ENCODE results near the gene MYBPH.
A peak's percentile ranks its signal among the peaks of the same experiment; 100 is the strongest.

MYBPH gene

DNA sequence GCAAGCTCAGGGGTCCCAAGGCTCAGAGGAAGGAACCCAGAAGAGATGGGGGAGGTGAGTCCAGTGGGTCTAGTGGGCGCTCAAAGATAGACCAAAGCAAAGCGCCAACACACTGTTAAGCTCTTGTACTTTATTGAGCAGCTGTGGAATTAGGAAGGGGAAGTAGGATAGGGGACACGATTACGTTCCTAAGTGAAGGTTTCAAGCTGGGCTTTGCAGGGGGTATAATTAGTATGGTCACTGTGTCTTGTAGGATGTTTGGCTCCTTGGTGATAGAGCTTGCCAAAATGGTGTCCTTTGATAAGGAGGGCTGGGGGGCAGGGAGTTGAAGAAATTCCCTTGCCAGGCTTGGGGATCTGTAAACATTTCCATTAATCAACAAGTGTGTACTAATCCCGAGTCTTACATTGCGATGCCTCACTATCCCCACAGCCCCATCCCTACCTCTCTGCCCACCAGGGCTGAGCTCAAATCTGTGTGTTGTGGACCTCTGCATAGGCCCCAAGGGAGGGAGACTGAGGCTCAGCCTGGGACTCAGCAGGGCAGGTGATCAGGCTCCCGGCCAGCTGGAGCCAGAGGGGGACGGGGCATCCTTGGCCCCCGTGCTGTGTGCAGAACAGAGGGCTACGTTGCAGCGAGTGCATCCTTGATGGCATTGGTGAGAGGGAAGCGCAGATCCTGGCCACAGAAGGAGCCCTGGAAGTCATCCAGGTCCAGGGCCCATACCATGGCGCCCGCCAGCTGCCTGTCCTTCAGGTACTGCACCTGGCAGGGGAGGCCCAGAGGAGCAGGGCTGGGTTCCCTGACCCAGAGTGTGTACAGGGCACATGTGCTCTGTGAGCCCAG lies 3.4 kb upstream of the MYBPH start:
- no peak for DNase-seq (ENCODE audit: low read depth)

DNA sequence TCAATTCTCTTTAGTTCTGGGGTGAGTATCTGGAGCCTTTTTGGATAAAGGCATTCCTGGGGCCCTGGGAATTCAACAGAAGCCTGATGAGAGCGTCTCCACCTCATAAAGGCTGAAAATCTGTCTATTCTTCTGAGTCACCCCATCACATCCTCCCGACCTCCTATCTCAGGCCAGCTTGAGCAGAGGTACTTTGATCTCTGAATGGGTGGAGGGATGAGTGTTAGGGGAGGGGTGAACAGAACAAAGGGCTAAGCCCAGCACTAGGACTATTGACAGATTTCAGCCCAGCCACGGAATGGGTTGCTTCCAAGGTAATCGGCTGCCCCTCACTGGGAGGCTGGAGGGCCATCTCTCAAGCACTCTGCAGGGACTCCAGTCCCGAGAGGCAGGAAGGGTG lies 2.5 kb upstream of the MYBPH start:
- no peak for DNase-seq (ENCODE audit: low read depth)

DNA sequence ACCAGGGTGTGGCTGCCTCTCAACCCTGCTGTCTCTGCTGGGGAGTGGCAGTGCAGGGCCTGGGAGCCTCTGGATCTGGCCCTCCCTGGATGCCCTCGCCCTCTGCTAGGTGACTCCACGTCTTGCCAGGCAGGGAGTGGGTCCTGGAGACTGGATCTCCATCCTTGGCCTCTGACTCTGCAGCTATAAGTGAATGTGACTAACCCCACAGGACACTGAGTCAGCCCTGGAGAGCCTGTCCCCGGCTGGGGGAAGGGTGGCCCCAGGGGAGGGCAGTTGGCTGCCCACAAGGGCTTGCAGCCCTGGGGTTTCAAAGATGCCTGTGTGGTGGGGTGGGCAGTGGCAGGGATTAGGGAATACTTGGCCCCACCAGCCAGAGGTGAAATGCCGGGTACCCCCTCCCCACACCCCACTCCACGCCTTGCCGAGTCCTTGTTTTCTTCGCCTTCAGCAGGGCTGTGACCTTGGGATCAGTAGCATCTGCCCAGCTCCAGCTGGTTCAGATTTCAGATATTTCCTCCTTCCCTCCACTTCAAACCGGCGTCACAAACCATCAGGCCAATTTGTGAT lies 1.9 kb upstream of the MYBPH start:
- DNase-seq (ENCODE audit: low read depth), result no peak

DNA sequence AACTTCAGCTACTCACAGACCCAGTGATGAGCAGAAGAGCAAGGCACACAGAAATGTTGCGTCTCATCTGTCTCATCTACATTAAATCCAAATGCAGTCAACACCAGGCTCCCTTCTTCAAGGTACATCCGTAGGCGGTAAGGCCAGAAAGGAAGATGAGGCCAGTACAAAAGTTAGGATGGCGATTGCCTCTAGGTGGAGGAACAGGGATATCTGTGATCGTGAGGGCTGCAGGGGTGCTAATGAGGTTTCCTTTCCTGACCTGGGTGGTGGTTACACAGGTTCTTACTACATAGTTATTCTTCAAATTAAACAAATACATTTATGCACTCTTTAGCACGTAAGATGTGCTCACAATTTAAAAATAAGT lies 1.4 kb upstream of the MYBPH start:
- DNase-seq (ENCODE audit: low read depth), result no peak

DNA sequence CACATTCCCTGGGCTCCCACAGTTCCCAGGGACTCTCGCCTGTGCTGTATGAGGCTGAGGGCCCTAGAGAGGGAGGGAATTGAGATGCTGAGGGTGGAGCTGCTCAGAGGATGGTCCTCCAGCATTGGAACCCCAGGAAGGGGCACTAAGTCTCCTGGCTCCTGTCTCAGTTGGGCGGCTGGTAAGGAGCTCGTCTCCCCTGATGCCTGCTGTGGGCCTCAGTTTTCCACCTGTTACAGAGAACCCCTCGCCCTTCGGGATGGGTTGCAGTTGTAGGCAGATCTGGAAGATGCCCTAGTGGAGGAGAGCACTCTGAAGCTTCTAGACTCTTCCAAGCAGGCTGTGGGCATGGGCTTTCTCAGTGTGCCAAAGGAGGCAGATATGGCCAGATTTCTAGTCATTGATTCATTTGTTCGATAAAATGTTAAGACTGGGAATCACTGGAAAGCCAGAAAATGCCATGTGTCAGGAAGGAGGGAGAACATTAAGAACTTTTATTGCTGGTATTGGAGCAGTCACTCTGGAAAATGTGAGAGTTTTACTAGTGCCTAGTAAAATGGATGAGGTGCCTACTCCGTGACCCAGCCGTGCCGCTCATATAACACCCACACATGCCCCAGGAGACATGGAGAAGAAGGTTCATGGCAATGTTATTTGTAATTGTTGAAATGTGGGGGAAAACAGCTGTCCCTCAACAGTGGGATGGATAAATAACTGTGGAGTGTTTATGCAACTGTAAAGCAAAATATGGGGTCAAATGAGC lies 828 bp upstream of the MYBPH start:
- DNase-seq (ENCODE audit: low read depth), result no peak

DNA sequence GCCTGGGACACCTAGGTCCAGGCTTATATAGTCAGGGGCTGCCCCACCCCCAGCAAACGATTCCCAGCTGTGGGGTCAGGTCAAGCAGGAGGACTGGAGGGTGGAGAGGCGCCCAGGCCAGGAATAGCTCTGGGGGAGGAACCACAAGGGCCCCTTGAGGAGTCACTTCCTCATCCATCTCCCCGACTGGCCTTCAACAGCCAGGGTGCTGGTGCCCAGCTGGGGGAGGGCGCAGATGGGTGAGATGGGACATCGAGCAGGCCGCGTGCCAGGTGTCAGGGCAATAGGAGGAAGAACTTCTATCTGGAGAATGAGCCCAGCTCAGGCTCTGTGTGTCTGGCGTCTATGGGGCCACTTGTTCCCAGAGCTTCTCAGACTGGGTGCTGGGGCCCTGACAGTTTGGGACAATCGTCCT lies 208 bp upstream of the MYBPH start:
- DNase-seq (ENCODE audit: low read depth), result no peak

DNA sequence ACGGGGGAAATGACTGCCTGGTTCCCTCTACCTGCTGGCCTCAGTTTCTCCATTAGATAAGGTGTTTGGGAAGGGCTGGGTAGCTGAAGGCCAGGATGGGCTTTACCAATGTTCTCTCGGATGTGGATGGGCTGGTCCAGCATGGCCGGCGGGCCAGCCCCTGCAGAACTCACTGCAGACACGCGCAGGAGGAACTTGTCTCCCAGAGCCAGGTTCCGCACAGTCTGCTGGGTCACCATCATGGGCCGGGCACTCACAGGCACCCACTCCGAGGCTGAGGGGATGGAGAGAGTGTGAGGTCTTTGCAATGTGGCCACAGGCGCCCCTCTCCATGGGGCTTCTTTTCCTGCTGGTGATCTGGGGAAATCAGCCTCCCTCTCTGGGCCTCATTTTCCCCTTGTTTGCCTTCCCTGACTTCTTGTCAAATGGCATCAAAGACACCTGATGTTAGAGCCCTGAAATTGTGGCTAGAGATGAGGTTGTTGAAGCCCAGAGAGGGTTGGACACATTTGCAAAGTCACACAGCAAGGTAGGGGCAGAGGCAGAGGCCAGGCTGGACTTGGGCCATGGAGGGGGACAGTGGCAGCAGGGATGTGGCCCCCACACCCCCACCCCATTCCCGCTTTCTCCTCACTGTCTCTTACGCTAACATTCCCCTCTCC lies 1.2 kb downstream of the MYBPH start:
- no peak for DNase-seq (ENCODE audit: low read depth)

DNA sequence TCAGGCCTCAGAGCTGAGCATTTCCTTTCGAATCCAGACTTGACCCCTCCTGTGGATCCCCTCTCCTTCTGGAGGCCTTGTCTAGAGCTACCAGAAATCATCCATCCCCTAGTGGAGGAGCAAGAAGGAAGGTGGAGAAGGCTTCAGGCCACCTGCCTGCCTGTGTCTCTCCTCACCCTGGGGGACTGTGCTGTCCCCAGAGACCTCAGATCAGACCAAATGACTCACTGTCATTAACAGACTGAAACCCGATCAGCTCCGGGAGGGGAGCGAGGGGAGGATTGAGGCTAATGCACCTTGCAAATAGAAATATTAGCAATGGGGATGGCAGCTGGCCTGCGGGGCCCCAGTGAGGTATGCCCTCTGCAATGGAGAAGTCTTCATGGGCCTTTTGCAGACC lies 2.1 kb downstream of the MYBPH start:
- no peak for DNase-seq (ENCODE audit: low read depth)

DNA sequence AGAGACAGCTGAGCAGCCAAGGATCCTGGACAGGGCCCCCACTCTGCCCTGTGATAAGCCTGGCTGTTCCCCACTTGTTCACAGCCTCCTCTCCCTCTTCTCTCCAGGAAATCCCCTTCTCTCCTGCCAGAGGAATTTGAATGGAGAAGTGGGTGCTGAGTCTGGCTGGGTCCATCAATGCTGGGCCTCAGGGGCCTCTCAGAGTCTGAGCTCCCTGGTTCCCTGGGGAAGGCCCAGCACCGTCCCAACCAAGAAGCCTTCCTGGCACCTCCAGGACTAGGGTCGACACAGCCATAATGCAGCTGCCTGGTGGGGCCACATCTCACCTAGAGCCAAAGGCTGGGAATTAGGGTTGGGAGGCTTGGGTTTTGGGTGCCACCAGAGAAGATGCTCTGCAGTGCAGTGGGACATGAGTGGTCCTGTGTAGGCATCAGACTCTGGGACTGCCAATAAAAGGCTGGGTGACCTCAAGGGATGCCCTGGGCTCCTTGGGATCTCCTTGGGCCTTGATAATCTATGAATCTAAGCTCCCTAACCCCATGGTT lies 2.5 kb downstream of the MYBPH start:
- no peak for DNase-seq (ENCODE audit: low read depth)

DNA sequence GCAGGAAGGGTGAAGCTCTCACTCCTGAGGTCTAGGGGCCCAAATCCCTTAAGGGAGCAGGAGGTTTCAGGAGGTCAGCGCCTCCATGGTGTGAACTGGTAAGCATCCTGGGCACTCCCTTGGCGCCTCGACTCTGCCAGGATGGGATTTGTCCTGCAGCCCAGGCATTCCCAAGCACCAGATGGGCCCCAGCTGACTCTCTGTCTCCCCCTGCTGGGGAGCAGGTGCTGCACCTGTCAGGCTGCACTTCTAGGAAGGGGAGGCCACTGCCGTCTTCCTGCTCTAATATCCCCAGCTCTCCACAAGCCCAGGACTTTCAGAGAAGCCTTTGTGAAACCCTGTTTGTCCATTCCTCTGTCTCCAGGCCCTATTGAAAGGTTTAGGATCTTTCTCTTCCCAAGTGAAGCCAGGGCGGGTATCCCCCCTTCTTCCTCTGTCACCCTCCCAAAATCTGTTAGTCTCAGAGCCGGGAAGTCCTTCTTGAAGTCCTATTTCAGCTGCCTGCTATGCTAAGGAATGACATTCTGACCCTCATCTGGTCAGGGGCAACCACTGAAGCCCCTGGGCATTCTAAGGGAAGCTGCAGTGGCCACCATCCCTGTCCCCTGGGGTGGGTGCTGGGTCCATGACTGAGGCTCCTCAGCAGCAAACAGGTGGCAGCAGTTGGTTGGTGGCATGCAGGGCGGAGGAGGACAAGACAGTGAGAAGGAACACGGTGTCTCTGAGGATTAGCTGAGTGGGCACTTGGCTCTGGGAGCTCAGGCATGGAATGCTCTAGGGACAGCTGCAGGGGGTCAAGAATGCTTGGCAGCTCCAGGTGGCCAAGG lies 3.2 kb downstream of the MYBPH start:
- DNase-seq (ENCODE audit: low read depth), result peak; percentile 37

DNA sequence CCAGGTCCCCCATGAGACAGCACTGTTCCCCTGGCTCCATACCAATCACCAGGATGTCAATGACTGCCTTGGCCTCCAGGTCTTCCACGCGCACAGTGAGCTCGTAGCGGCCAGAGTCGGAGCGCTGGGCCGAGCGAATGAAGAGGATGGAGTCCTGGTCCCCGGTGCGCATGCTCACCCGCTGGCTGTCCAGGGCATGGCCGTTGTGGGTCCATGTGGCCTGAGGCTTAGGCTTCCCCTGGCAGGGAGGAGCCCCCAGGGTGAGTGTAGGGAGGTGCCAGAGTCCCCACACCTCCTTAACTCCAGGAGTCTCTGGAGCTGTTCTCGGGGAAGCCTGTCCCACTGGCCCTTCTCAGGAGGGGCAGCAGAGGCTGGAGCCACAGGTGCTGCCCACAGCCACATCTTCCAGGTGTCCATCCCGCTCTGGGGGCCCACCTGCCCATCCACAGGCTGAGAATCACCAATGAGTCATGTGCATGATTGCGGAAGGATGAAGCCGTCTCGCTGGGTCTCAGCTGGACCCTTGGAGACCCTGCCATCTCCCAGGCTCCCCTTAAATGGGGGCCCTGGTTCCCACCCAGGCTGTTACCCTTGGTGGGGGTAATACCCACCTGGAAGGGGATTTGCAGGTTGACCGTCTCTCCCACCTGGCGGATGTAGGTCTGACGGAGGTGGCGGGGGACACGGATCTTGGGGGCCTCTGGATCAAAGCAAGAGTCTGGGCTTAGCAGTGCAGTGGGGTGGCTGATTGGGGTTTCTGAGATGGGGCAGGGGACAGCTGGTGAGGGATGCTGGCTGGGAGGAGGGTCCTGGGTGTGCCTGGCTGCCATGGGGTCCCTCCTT lies 4.1 kb downstream of the MYBPH start:
- DNase-seq (ENCODE audit: low read depth), result no peak

DNA sequence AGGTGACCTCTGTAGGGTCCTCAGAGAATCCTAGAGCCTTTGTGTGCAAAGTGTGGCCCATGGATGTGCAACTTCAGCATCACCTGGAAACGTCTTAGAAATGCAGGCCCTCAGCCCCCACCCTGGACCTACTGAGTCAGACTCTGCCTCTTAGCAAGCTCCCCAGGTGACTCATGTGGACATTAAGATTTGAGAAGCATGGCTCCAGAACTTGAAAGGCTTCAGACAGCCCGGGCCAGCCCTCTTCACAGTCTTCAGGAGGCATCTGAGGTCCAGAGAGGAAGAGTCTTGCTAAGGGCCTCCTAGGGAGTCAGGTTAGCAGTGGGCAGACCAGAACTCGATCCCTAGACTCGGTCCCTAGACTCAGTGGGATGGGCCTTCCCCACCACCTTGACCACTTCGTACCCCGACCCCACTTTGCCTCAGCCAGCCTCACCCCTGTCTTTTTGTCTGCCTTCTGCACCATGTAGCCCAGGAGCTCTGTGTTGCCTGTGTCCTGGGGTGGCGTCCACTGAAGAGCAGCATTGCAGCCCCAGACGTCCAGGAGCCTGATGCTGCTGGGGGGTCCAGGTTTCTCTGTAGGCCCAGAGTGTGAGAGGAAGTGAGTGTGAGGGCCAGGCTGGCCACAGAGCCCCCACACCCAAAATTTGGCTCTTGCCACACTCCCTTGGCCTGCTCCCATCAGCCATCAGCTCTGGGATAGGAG lies 4.8 kb downstream of the MYBPH start:
- DNase-seq (ENCODE audit: low read depth), result no peak

DNA sequence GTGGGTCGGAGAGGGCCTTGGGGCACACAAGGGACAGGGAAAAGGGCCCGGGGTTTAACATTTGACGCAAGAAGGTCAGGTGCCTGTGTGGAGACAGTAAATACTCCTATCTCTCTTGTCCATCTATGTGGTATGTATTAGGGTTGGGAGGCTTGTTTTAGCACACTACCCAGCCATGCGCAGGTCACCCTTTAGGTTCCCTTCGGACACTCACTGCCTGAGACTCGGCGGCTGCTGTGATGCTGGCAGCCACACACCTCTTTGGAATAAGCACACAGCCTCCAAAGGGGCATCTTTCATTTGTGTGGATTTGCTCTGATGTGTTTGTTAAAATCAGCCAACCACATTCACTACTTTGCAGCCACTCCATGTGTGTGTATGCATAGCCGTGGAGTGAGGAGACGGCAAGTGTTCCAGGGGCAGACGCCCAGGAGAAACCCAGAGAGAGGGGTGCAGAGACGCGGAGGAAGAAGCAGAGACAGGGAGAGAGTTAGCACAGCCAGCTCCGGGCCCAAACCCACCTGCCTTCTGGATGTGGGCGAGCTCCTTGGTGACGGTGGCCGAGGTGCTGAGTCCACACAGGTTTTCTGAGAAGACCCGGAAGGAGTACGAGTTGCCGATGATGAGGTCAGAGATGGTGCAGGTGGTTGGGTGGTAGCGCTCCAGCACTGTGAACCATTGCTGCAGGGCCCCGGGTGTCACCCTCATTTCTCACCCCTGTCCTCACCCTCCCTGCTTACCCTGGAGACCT lies 5.7 kb downstream of the MYBPH start:
- DNase-seq (ENCODE audit: low read depth), result no peak

DNA sequence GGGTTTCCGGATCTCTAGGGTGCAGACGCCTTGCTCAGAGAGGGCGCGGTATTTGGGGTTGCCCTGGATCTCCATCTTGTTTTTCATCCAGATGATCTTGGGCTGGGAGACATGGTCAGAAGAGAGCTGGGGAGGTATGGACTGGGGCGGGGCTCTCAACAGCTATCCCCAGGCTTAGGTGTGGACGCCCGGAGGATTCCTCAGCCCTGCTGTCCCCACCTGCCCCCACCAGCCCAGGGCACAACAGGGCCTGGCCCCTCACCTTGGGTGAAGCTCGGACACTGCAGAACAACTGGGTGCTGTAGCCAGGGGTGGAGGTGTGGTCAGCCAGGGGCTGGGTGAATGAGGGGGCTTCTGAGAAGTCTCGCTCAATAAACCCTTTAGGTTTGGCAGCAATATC lies 6.6 kb downstream of the MYBPH start:
- no peak for DNase-seq (ENCODE audit: low read depth)

DNA sequence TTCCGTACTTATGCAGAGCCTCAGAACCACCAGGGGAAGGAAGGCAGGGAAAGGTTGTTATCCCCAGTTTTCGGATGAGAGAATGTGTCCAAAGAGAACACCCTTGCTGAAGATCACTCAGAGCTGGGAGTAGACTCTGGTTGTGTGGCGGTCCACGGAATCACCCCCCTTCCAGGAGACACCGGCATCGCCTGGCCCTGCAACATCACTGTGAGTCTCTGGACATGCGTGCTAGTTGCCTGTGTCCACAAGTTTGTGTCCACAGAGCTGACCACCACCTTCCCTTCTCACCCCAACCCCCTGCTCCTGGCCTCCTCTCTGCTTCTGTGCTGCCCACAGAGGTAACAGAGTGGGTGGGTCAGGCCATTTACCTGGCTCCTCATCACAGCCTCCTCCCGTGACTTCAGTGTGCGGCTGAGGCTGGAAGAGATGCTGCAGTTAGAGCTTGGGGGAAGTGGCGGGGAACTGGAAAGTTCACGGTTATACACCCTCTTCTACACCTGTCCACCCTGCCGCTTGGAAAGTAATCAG lies 7.3 kb downstream of the MYBPH start:
- DNase-seq (ENCODE audit: low read depth), result no peak

DNA sequence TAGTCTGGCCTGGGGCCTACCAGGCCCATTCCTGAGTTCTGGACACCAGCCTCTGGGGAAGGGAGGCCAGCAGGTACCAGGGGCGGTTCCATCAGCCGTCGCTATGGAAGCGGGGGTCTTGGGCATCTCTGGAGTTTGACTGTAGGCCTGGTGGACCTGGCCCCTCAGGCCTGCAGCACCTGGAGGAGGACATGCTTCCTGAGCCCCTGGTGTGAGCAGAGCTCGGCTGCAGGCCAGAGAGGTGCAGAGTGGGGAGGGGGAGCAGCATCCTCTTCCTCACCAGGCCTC lies 7.8 kb downstream of the MYBPH start:
- DNase-seq (ENCODE audit: low read depth), result no peak

DNA sequence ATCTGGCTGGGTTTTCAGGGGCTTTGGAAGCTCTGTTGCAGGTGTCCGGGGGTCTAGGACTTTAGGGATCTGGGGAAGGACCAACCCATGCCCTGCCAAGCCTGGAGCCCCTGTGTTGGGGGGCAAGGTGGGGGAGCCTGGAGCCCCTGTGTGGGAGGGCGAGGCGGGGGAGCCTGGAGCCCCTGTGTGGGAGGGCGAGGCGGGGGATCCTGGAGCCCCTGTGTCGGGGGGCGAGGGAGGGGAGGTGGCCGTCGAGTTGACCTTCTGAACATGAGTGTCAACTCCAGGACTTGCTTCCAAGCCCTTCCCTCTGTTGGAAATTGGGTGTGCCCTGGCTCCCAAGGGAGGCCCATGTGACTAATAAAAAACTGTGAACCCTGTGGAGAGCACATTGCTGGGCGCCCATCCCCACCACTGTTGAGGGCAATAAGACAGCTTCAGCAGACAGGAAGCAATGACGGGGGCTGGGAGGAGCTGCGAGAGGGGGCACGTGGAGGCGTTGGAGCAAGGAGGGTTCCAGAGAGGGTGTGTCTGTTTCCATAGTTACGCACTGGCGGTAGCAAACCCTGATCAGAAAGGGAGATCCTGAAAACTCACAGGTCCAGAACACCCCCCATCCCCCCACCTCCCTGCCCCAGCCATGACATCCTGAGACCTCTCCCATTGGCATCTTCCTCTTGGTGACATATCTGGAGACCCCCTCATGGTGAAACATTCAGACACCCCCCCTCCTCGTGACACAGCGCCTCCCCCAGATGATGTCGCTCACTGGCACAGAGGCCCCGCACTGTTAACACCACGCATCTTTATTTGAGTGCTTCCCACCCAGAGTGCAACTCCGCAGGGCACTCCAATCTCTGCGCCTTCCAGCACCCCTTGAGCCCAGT lies 8.4 kb downstream of the MYBPH start:
- DNase-seq (ENCODE audit: low read depth), result no peak

Data from activated T-cell treated with anti-CD3 and anti-CD28 coated beads for 24 hours (primary cell).